AG09319 (cell line): ENCODE measurements around the gene CAPN12.

Experiments used
- DNase-seq: peaks from one replicate; pipeline ENCODE4 v3.0.0-alpha.2; 2010; ENCODE audit warnings: low read depth; ENCODE audit errors: extremely low read depth
- TF ChIP-seq, protein P1 (sequence below): IDR thresholded peaks from 2 replicates; pipeline ENCODE4 v1.5.1; 2011; ENCODE audit warnings: low read depth, mild to moderate bottlenecking, inconsistent platforms, low read length, moderate library complexity

CAPN12 gene

DNA sequence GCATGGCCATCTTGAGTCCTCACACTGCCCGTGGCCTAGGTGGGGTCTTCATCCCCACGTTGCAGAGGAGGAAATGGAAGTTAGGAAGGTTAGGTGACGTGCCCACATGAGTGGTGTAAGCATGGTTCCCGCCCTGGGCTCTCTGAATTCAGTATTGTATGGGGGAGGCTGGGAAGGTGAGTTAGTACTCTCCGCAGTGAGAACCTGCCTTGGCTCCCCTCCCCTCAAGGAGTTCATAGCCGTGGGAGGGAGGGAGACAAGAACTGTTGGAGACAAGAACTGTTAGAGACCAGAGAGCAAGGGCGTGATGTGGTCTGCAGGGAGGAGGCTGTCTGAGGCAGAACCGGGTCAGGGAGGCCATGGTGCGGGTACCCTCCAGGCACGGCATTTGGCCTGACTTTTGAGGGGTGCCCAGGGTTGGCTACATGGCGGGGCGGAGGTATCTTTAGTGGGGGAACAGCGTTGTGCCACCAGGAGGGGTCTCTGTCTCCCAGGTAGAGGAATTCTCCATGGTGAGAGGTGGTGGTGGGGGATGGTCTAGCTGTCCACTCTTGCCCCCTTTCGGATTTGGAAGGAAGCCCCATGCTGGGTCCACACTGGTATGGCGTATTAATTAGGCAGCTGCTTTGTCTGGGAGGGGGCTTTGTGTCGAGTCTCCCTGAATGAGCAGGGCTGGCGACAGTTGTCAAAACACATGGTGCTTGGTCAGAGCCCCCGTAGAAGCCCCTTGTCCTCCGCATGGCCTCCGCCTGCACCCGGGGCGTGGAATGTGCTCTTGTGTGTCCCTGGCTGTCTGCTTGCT is 45.8 kb downstream of the CAPN12 start:
- TF ChIP-seq, protein P1, sequence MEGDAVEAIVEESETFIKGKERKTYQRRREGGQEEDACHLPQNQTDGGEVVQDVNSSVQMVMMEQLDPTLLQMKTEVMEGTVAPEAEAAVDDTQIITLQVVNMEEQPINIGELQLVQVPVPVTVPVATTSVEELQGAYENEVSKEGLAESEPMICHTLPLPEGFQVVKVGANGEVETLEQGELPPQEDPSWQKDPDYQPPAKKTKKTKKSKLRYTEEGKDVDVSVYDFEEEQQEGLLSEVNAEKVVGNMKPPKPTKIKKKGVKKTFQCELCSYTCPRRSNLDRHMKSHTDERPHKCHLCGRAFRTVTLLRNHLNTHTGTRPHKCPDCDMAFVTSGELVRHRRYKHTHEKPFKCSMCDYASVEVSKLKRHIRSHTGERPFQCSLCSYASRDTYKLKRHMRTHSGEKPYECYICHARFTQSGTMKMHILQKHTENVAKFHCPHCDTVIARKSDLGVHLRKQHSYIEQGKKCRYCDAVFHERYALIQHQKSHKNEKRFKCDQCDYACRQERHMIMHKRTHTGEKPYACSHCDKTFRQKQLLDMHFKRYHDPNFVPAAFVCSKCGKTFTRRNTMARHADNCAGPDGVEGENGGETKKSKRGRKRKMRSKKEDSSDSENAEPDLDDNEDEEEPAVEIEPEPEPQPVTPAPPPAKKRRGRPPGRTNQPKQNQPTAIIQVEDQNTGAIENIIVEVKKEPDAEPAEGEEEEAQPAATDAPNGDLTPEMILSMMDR: no peak
- DNase-seq: no peak

DNA sequence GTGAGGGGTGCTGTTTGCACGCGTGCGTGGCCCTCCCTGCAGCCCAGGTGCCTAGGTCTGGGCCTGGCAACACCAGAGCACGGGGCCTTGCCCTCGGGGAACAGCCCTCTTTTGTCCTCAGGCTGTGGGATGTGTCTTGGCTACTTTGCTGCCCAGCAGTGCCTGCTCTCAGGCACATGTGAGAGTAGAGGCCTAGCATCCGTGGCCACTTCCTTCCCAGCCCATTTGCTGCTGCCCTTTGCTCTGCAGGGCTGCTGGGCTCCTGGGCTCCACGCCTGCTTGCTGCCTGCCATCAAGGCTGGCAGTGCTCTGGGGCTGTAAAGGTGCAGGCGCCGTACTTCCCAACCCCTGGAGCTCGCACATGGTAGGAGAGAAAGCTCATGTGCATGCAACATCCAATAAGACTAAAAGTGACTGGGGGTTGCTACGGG is 46.6 kb downstream of the CAPN12 start:
- no peak for DNase-seq
- TF ChIP-seq, protein P1: no peak

DNA sequence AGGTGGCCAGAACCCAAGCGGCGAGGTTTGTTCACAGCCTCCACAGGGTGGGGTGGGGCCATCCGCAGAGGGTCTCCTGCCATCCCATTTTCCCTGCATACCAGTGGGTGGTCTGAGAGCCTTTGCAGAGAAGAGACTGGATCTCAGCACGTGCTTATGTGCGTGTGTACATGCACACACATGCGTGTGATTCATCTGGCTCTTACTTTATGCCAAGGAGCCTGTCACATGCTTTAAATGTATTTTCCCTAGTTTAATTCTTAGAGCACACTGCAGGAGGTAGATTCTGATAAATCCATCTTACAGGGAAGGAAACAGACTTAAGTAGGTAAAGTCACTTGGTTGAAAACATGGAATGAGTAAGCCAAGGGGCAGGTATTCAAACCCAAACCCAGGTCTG is 47.1 kb downstream of the CAPN12 start:
- TF ChIP-seq, protein P1: no peak
- DNase-seq: no peak

DNA sequence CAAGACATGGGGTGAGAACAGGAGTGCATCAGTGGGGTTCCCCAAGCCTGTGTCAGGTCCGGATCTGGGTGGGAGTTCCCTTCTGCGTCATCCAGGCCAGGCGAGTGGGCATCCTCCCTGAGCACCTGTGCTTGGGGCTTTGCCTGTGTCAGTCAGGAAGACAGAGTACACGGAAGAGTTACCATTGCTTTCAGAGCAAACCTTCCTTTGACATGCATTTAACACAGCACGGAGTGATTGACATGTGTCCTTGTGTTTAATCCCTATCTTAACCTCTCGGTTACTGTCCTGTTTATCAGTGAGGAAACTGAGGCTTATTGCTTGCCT is 47.6 kb downstream of the CAPN12 start:
- TF ChIP-seq, protein P1: no peak
- no peak for DNase-seq

DNA sequence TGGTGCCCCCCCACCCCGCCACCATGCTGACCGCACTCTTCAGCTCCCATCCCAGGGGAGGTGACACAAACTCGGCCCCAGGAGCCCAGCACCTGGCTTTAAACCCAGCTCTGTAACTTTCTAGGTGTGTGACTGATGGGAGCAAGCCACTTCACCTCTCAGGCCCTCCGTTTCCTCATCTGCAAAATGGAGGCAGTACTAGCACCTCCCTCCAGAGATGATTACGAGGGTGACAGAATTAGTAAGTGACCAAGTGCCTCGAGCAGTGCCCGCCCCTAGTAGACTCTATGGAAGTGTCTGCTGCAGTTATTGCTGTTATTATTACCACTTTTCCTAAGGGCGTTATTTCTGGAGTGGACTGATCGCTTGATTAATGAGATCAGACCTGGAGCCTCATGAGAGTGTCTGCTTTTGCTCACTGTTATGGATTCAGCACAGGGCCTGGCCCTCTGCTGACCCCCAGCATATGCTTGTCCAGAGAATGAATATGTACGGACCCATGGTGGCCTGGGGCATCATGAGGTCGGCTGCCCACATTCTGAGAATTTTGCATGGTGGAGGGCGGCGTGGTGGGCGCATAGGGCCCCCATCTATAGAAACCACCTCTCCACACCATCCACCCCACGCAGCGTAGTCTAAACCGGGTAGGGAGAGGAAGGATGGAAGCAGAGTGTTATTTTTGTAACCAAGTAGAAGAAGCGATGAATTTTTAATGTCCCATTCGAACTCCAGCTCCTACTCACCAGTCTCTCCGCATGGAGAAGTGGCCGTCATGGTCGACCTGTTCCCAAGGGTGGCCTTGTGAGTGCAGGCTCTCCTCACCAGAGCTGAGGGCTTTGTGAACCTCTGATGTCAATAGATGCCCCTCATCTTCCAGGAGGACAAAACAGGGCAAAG is 48.2 kb downstream of the CAPN12 start:
- TF ChIP-seq, protein P1: no peak
- DNase-seq: no peak

DNA sequence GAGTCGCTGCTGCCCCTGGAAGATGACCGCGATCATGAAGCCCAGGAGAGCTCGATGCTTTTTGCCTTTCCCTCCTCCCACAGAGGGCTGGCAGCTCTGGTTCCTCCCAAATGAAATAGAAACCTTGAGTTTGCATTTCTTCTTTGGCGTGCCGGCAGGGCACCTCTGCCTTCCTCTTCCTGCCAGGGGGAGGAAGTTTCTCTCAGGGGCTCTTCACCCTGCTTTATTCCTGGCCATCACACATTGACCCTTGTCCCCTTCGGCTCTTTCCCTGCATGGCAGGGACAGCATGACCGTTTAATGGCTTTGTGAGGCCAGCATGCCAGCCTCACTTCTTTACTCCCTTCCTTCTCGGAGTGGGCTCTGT is 49.0 kb downstream of the CAPN12 start:
- TF ChIP-seq, protein P1: no peak
- DNase-seq: no peak
